WTC11 (cell line): ENCODE data around the gene STAT2. TPM values are rescaled to one million over a fixed set of nuclear protein-coding genes. Genes with fewer than 3 reads are reported as not detected.

Experiments used
- ATAC-seq: fragments of 200-7000 bp; cut with Tn5 transposase; 2 replicates; pipeline ENCODE4 v1.10.0; 2021; ENCODE audit warnings: mild to moderate bottlenecking, moderate library complexity
- CTCF ChIA-PET: fragments of 300-600 bp; sonication (Branson Sonifier 250); formaldehyde crosslinking; loops from one replicate; lab custom pipeline; 2021; ENCODE audit warnings: antibody characterized with exemption; lab: Charles Lee
- POLR2A ChIA-PET: fragments of 350-600 bp; sonication (Branson Sonifier 250); formaldehyde crosslinking; loops from one replicate; lab custom pipeline; 2021; ENCODE audit warnings: antibody characterized with exemption; lab: Charles Lee
- DNase-seq: peaks from one replicate; pipeline ENCODE4 v3.0.0; 2021; ENCODE audit warnings: low spot score
- H3K27ac Mint-ChIP-seq: 2 replicates; pipeline ENCODE4 v1.8.0; 2021; ENCODE audit warnings: mixed read lengths
- H3K27me3 Mint-ChIP-seq: 2 replicates; pipeline ENCODE4 v1.8.0; 2021; ENCODE audit warnings: low read depth, mild to moderate bottlenecking, moderate library complexity, mixed read lengths
- H3K36me3 Mint-ChIP-seq: 2 replicates; pipeline ENCODE4 v1.8.0; 2021; ENCODE audit warnings: mixed read lengths
- H3K4me1 Mint-ChIP-seq: 2 replicates; pipeline ENCODE4 v1.8.0; 2022; ENCODE audit warnings: mixed read lengths
- H3K4me3 Mint-ChIP-seq: 2 replicates; pipeline ENCODE4 v1.8.0; 2021; ENCODE audit warnings: mild to moderate bottlenecking, moderate library complexity, mixed read lengths
- H3K9me3 Mint-ChIP-seq: 2 replicates; pipeline ENCODE4 v1.8.0; 2021; ENCODE audit warnings: mixed read lengths
- CBFB ChIP-seq: sonication (generic); formaldehyde crosslinking; IDR thresholded peaks from 2 replicates; pipeline ENCODE4 v1.8.1; 2022; ENCODE audit warnings: mild to moderate bottlenecking, low read depth, missing genetic modification reagents
- CREB1 ChIP-seq: sonication (generic); formaldehyde crosslinking; IDR thresholded peaks from 2 replicates; pipeline ENCODE4 v1.8.0; 2023; ENCODE audit warnings: mild to moderate bottlenecking, missing genetic modification reagents
- ELF4 ChIP-seq: sonication (generic); formaldehyde crosslinking; IDR thresholded peaks from 2 replicates; pipeline ENCODE4 v1.8.1; 2022; ENCODE audit warnings: low read depth, mild to moderate bottlenecking, moderate library complexity, missing genetic modification reagents
- EMX1 ChIP-seq: fragments of 250-450 bp; sonication (Bioruptor Pico); IDR thresholded peaks from 2 replicates; pipeline ENCODE4 v1.8.0; 2021; ENCODE audit warnings: mild to moderate bottlenecking
- ETV6 ChIP-seq: sonication (generic); formaldehyde crosslinking; IDR thresholded peaks from 2 replicates; pipeline ENCODE4 v1.8.1; 2022; ENCODE audit warnings: mild to moderate bottlenecking, missing genetic modification reagents
- FOXJ3 ChIP-seq: sonication (generic); formaldehyde crosslinking; IDR thresholded peaks from 2 replicates; pipeline ENCODE4 v1.9.0; 2021; ENCODE audit warnings: missing genetic modification reagents, mild to moderate bottlenecking, borderline replicate concordance
- FOXK1 ChIP-seq: sonication (generic); formaldehyde crosslinking; IDR thresholded peaks from 2 replicates; pipeline ENCODE4 v1.8.0; 2022; ENCODE audit warnings: mild to moderate bottlenecking, moderate library complexity, missing genetic modification reagents
- FOXP1 ChIP-seq: sonication (generic); formaldehyde crosslinking; IDR thresholded peaks from 2 replicates; pipeline ENCODE4 v1.8.0; 2022; ENCODE audit warnings: missing genetic modification reagents, mild to moderate bottlenecking, moderate library complexity, borderline replicate concordance
- GTF2I ChIP-seq: fragments of 250-450 bp; sonication (Bioruptor Pico); conservative IDR thresholded peaks from 2 replicates; pipeline ENCODE4 v1.4.0; 2021; ENCODE audit warnings: mild to moderate bottlenecking
- JUN ChIP-seq: sonication (generic); formaldehyde crosslinking; IDR thresholded peaks from 2 replicates; pipeline ENCODE4 v1.8.0; 2023; ENCODE audit warnings: mild to moderate bottlenecking, missing genetic modification reagents
- NR1H2 ChIP-seq: sonication (generic); formaldehyde crosslinking; IDR thresholded peaks from 2 replicates; pipeline ENCODE4 v1.9.0; 2021; ENCODE audit warnings: mild to moderate bottlenecking, moderate library complexity, missing genetic modification reagents
- PRRX2 ChIP-seq: fragments of 250-450 bp; sonication (Bioruptor Pico); IDR thresholded peaks from 2 replicates; pipeline ENCODE4 v1.8.0; 2021; ENCODE audit warnings: mild to moderate bottlenecking
- RELA ChIP-seq: sonication (generic); formaldehyde crosslinking; IDR thresholded peaks from 2 replicates; pipeline ENCODE4 v1.8.1; 2022; ENCODE audit warnings: missing genetic modification reagents, mild to moderate bottlenecking, borderline replicate concordance
- RORB ChIP-seq: fragments of 250-450 bp; sonication (Bioruptor Pico); IDR thresholded peaks from 2 replicates; pipeline ENCODE4 v1.9.0; 2021; ENCODE audit warnings: mild to moderate bottlenecking
- TEAD1 ChIP-seq: sonication (generic); formaldehyde crosslinking; IDR thresholded peaks from 2 replicates; pipeline ENCODE4 v1.8.0; 2022; ENCODE audit warnings: mild to moderate bottlenecking, missing genetic modification reagents
- ZNF138 ChIP-seq: sonication (generic); formaldehyde crosslinking; conservative IDR thresholded peaks from 2 replicates; pipeline ENCODE4 v1.8.1; 2022; ENCODE audit warnings: mild to moderate bottlenecking, moderate library complexity, missing genetic modification reagents
- ZNF396 ChIP-seq: fragments of 250-450 bp; sonication (Bioruptor Pico); IDR thresholded peaks from 2 replicates; pipeline ENCODE4 v1.8.0; 2021; ENCODE audit warnings: mild to moderate bottlenecking, moderate library complexity, borderline replicate concordance
- ZNF423 ChIP-seq: fragments of 250-450 bp; sonication (Bioruptor Pico); IDR thresholded peaks from 2 replicates; pipeline ENCODE4 v2.1.2; 2022; ENCODE audit warnings: mild to moderate bottlenecking, moderate library complexity
- total RNA-seq: library from RNA; stranded (reverse); gene quantifications from 3 replicates; pipeline ENCODE4 v1.2.3, GENCODE V29; 2021
- TF ChIP-seq, protein P1 (sequence below): sonication (generic); formaldehyde crosslinking; conservative IDR thresholded peaks from 2 replicates; pipeline ENCODE4 v1.8.1; 2022; ENCODE audit warnings: mild to moderate bottlenecking, missing genetic modification reagents
- TF ChIP-seq, protein P2 (sequence below): sonication (generic); formaldehyde crosslinking; IDR thresholded peaks from 2 replicates; pipeline ENCODE4 v1.8.1; 2023; ENCODE audit warnings: mild to moderate bottlenecking, moderate library complexity, missing genetic modification reagents
- TF ChIP-seq, protein P3 (sequence below): sonication (generic); formaldehyde crosslinking; IDR thresholded peaks from 2 replicates; pipeline ENCODE4 v1.8.1; 2022; ENCODE audit warnings: low read depth, missing genetic modification reagents, borderline replicate concordance
- TF ChIP-seq, protein P4 (sequence below): sonication (generic); formaldehyde crosslinking; IDR thresholded peaks from 2 replicates; pipeline ENCODE4 v1.8.1; 2023; ENCODE audit warnings: mild to moderate bottlenecking, missing genetic modification reagents, moderate library complexity
- TF ChIP-seq, protein P5 (sequence below): sonication (generic); formaldehyde crosslinking; IDR thresholded peaks from 2 replicates; pipeline ENCODE4 v1.8.0; 2022; ENCODE audit warnings: mild to moderate bottlenecking, missing genetic modification reagents
- TF ChIP-seq, protein P6 (sequence below): sonication (generic); formaldehyde crosslinking; IDR thresholded peaks from 2 replicates; pipeline ENCODE4 v1.8.0; 2022; ENCODE audit warnings: mild to moderate bottlenecking, missing genetic modification reagents
- TF ChIP-seq, protein P7 (sequence below): fragments of 250-450 bp; sonication (Bioruptor Pico); IDR thresholded peaks from 2 replicates; pipeline ENCODE4 v1.9.0; 2021; ENCODE audit warnings: moderate library complexity, mild to moderate bottlenecking, inconsistent platforms, borderline replicate concordance

Gene STAT2
- total RNA-seq, 1 experiment from 2014 or later, result 54.5 TPM

DNA sequence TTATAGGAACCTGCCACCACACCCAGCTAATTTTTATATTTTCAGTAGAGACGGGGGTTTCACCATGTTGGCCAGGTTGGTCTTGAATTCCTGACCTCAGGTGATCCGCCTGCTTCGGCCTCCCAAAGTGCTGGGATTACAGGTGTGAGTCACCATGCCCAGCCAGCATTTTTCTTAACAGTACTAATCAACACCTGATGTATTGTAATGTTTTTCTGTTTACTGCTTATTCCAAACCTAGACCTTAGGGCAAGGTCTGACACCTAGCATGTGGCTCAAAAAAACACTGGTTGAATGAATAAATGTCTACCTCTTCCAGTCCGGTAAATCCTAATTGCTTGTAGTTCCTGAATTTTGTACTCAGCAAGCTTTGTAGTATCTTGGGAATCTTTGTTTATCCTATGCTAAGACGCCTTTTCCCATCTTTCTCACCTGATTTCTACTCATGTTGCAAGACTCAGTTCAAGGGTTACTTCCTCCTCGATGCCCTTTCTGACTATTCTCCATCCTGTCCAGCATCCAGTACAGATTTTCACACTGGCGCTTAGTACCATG lies 28.9 kb downstream of the STAT2 start:
- Mint-ChIP-seq H3K4me1 (peaks cover 14% of the 10 kb centered on the region), H3K4me3 (no peak overlapping the region), H3K9me3 (no peaks in the 10 kb centered on the region), H3K36me3 (peaks cover 10% of the 10 kb centered on the region; the same call in 1 of the 2 replicates), H3K27ac (peak overlapping the region; percentile 0; the same call in 1 of the 2 replicates), H3K27me3 (no peaks in the 10 kb centered on the region)
- TF ChIP-seq JUN (CRISPR knock-in tag) (no peak), RELA (CRISPR knock-in tag) (no peak), ZNF138 (CRISPR knock-in tag) (no peak), FOXJ3 (CRISPR knock-in tag) (no peak), CREB1 (no peak), GTF2I (no peak), EMX1 (CRISPR knock-in tag) (no peak), NR1H2 (CRISPR knock-in tag) (no peak), CBFB (CRISPR knock-in tag) (no peak), FOXP1 (no peak), RORB (CRISPR knock-in tag) (no peak), PRRX2 (CRISPR knock-in tag) (no peak), ETV6 (CRISPR knock-in tag) (no peak), TEAD1 (CRISPR knock-in tag) (no peak)
- TF ChIP-seq, protein P1, sequence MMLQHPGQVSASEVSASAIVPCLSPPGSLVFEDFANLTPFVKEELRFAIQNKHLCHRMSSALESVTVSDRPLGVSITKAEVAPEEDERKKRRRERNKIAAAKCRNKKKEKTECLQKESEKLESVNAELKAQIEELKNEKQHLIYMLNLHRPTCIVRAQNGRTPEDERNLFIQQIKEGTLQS (CRISPR knock-in tag), result no peak
- TF ChIP-seq, protein P2, sequence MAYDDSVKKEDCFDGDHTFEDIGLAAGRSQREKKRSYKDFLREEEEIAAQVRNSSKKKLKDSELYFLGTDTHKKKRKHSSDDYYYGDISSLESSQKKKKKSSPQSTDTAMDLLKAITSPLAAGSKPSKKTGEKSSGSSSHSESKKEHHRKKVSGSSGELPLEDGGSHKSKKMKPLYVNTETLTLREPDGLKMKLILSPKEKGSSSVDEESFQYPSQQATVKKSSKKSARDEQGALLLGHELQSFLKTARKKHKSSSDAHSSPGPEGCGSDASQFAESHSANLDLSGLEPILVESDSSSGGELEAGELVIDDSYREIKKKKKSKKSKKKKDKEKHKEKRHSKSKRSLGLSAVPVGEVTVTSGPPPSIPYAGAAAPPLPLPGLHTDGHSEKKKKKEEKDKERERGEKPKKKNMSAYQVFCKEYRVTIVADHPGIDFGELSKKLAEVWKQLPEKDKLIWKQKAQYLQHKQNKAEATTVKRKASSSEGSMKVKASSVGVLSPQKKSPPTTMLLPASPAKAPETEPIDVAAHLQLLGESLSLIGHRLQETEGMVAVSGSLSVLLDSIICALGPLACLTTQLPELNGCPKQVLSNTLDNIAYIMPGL (CRISPR knock-in tag), result no peak
- TF ChIP-seq, protein P3, sequence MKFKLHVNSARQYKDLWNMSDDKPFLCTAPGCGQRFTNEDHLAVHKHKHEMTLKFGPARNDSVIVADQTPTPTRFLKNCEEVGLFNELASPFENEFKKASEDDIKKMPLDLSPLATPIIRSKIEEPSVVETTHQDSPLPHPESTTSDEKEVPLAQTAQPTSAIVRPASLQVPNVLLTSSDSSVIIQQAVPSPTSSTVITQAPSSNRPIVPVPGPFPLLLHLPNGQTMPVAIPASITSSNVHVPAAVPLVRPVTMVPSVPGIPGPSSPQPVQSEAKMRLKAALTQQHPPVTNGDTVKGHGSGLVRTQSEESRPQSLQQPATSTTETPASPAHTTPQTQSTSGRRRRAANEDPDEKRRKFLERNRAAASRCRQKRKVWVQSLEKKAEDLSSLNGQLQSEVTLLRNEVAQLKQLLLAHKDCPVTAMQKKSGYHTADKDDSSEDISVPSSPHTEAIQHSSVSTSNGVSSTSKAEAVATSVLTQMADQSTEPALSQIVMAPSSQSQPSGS (CRISPR knock-in tag), result no peak
- TF ChIP-seq, protein P4, sequence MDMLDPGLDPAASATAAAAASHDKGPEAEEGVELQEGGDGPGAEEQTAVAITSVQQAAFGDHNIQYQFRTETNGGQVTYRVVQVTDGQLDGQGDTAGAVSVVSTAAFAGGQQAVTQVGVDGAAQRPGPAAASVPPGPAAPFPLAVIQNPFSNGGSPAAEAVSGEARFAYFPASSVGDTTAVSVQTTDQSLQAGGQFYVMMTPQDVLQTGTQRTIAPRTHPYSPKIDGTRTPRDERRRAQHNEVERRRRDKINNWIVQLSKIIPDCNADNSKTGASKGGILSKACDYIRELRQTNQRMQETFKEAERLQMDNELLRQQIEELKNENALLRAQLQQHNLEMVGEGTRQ, result no peak
- TF ChIP-seq, protein P5, sequence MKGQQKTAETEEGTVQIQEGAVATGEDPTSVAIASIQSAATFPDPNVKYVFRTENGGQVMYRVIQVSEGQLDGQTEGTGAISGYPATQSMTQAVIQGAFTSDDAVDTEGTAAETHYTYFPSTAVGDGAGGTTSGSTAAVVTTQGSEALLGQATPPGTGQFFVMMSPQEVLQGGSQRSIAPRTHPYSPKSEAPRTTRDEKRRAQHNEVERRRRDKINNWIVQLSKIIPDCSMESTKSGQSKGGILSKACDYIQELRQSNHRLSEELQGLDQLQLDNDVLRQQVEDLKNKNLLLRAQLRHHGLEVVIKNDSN (CRISPR knock-in tag), result no peak
- ChIA-PET CTCF (no interaction called here), POLR2A (interaction anchor here (0.9 kb wide), 1 partner anchor 78 kb away, joined by 5 read pairs; no protein-coding TSS in a partner anchor)
- ATAC-seq (no peak), DNase-seq (no peak)

DNA sequence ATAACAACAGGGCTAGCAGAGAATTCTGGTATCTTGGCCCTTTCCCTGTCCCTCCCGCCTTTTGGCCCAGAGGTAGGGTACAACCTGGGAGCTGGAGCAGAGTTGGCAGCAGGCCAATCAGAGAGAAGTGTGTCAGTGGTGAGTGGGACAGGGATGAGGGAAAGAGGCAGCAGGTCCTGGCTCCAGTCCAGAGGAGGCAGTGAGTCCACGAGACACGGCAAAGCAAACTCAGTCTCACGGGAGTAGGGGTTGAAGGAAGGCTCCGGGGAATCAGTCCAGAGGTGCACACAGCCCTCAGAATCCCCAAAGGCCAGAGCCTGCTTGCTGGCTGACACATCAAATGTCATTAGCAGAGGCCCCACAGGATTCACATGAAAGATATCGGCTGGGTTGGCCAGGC lies 33.4 kb downstream of the STAT2 start:
- Mint-ChIP-seq H3K4me1 (no peaks in the 10 kb centered on the region), H3K9me3 (no peaks in the 10 kb centered on the region), H3K27ac (no peak overlapping the region), H3K36me3 (peaks cover 39% of the 10 kb centered on the region), H3K4me3 (no peak overlapping the region), H3K27me3 (no peaks in the 10 kb centered on the region)
- ATAC-seq (no peak), DNase-seq (no peak)
- POLR2A ChIA-PET, result no interaction called here
- CTCF ChIA-PET, result no interaction called here
- TF ChIP-seq ZNF138 (CRISPR knock-in tag) (no peak), ZNF396 (CRISPR knock-in tag) (no peak), ELF4 (CRISPR knock-in tag) (no peak), ZNF423 (CRISPR knock-in tag) (no peak), GTF2I (no peak), FOXK1 (no peak), JUN (CRISPR knock-in tag) (no peak)
- TF ChIP-seq, protein P6, sequence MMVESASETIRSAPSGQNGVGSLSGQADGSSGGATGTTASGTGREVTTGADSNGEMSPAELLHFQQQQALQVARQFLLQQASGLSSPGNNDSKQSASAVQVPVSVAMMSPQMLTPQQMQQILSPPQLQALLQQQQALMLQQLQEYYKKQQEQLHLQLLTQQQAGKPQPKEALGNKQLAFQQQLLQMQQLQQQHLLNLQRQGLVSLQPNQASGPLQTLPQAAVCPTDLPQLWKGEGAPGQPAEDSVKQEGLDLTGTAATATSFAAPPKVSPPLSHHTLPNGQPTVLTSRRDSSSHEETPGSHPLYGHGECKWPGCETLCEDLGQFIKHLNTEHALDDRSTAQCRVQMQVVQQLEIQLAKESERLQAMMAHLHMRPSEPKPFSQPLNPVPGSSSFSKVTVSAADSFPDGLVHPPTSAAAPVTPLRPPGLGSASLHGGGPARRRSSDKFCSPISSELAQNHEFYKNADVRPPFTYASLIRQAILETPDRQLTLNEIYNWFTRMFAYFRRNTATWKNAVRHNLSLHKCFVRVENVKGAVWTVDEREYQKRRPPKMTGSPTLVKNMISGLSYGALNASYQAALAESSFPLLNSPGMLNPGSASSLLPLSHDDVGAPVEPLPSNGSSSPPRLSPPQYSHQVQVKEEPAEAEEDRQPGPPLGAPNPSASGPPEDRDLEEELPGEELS, result no peak
- TF ChIP-seq, protein P7, sequence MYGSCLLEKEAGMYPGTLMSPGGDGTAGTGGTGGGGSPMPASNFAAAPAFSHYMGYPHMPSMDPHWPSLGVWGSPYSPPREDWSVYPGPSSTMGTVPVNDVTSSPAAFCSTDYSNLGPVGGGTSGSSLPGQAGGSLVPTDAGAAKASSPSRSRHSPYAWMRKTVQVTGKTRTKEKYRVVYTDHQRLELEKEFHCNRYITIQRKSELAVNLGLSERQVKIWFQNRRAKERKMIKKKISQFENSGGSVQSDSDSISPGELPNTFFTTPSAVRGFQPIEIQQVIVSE (CRISPR knock-in tag), result no peak
- TF ChIP-seq, all 79 proteins: peak for 0
